ENCODE measurements around the gene ROR1.

ROR1 gene

GRCh38 chr1:63797056-63797726, 23.4 kb downstream of the ROR1 start:
- Mint-ChIP-seq H3K4me1 (peaks cover 45% of the 10 kb centered on the region), H3K36me3 (ENCODE audit: low read depth) (no peaks in the 10 kb centered on the region), H3K4me3 (no peak overlapping the region), H3K27me3 (ENCODE audit: low read depth) (peaks cover 4% of the 10 kb centered on the region), H3K27ac (no peak overlapping the region), H3K9me3 (no peaks in the 10 kb centered on the region)
- no peak for TF ChIP-seq CTCF (IDR thresholded peaks at IDR 0.05; ENCODE audit: unreplicated experiment in 3 of 3)

- Mint-ChIP-seq H3K4me1 (peaks cover 37% of the 10 kb centered on the region), H3K36me3 (ENCODE audit: low read depth) (no peaks in the 10 kb centered on the region), H3K9me3 (no peaks in the 10 kb centered on the region), H3K27ac (no peak overlapping the region), H3K4me3 (no peak overlapping the region), H3K27me3 (ENCODE audit: low read depth) (peaks cover 4% of the 10 kb centered on the region)
- no peak for TF ChIP-seq CTCF (IDR thresholded peaks at IDR 0.05; ENCODE audit: unreplicated experiment in 3 of 3)
Measured at GRCh38 chr1:63798284-63798683, 24.5 kb downstream of the ROR1 start.

GRCh38 chr1:63799307-63799706, 25.5 kb downstream of the ROR1 start:
- H3K4me3 Mint-ChIP-seq: no peak overlapping the region
- peaks cover 44% of the 10 kb centered on the region for H3K4me1 Mint-ChIP-seq
- no peaks in the 10 kb centered on the region for H3K36me3 Mint-ChIP-seq (ENCODE audit: low read depth)
- peak overlapping the region in 1 of 3 experiments; percentile 6 for H3K27ac Mint-ChIP-seq
- H3K9me3 Mint-ChIP-seq: no peaks in the 10 kb centered on the region
- peaks cover 4% of the 10 kb centered on the region for H3K27me3 Mint-ChIP-seq (ENCODE audit: low read depth)
- TF ChIP-seq CTCF (IDR thresholded peaks at IDR 0.05; ENCODE audit: unreplicated experiment in 3 of 3): no peak

- Mint-ChIP-seq H3K36me3 (ENCODE audit: low read depth) (no peaks in the 10 kb centered on the region), H3K9me3 (no peaks in the 10 kb centered on the region)
- no peak for TF ChIP-seq CTCF (IDR thresholded peaks at IDR 0.05; ENCODE audit: unreplicated experiment in 3 of 3)
Measured at GRCh38 chr1:63799820-63800219, 26.0 kb downstream of the ROR1 start.

GRCh38 chr1:63802109-63802508, 28.3 kb downstream of the ROR1 start:
- TF ChIP-seq CTCF (IDR thresholded peaks at IDR 0.05; ENCODE audit: unreplicated experiment in 3 of 3): no peak
- H3K9me3 Mint-ChIP-seq: no peaks in the 10 kb centered on the region
- peaks cover 4% of the 10 kb centered on the region for H3K27me3 Mint-ChIP-seq (ENCODE audit: low read depth)
- H3K4me1 Mint-ChIP-seq: peaks cover 31% of the 10 kb centered on the region
- H3K36me3 Mint-ChIP-seq (ENCODE audit: low read depth): no peaks in the 10 kb centered on the region
- no peak overlapping the region for H3K27ac Mint-ChIP-seq
- no peak overlapping the region for H3K4me3 Mint-ChIP-seq

More at GRCh38 chr1:63799820-63800219, 26.0 kb downstream of the ROR1 start:
- H3K27me3 Mint-ChIP-seq (ENCODE audit: low read depth): peaks cover 4% of the 10 kb centered on the region
- H3K4me1 Mint-ChIP-seq: peaks cover 43% of the 10 kb centered on the region
- peak overlapping the region; percentile 0 to 6 (median 6) for H3K27ac Mint-ChIP-seq
- H3K4me3 Mint-ChIP-seq: no peak overlapping the region
